ENCODE results near the gene MEN1.
A peak's percentile ranks its signal among the peaks of the same experiment; 100 is the strongest.
"Not testable (repeated sequence)": the region's sequence is repeated elsewhere in the genome, so short reads cannot be mapped to it uniquely, and the experiment has no call there.

Gene MEN1

GRCh38 chr11:64810271-64810890 is at the start of gene MEN1:
Gene MEN1 (minus strand): TSS chr11:64810551. CDS start chr11:64810109, 442 bp downstream.
- peak; percentile 95 to 99 (median 98) for DNase-seq

- no peak for DNase-seq
These were observed 49.4 kb upstream of the MEN1 start for GRCh38 chr11:64859542-64860414.

- no peak for DNase-seq
These were observed 48.3 kb upstream of the MEN1 start for GRCh38 chr11:64858467-64859263.

- DNase-seq, result no peak
These were observed 47.1 kb upstream of the MEN1 start for GRCh38 chr11:64857485-64857884.

- peak in 1 of 3 experiments; percentile 36 for DNase-seq
These were observed 46.3 kb upstream of the MEN1 start for GRCh38 chr11:64856382-64857227.

GRCh38 chr11:64855596-64856304 is 45.4 kb upstream of the MEN1 start:
- DNase-seq, result no peak

- DNase-seq, result no peak
These were observed 44.5 kb upstream of the MEN1 start for GRCh38 chr11:64854534-64855502.

- no peak for DNase-seq
These were observed 43.8 kb upstream of the MEN1 start for GRCh38 chr11:64854157-64854533.

GRCh38 chr11:64853709-64854108 is 43.4 kb upstream of the MEN1 start:
- no peak for DNase-seq

- no peak for DNase-seq
These were observed 42.6 kb upstream of the MEN1 start for GRCh38 chr11:64852804-64853509.

GRCh38 chr11:64851831-64852351 is 41.5 kb upstream of the MEN1 start:
- no peak for DNase-seq

GRCh38 chr11:64850979-64851567 is 40.7 kb upstream of the MEN1 start:
- DNase-seq, result peak in 1 of 3 experiments; percentile 12

- DNase-seq, result no peak
These were observed 39.4 kb upstream of the MEN1 start for GRCh38 chr11:64849598-64850356.

- DNase-seq, result peak; percentile 22 to 66 (median 57)
These were observed 38.7 kb upstream of the MEN1 start for GRCh38 chr11:64848826-64849597.

GRCh38 chr11:64848214-64848825 is 38.0 kb upstream of the MEN1 start:
- no peak for DNase-seq

GRCh38 chr11:64846998-64847666 is 36.8 kb upstream of the MEN1 start:
- peak; percentile 91 to 98 (median 93) for DNase-seq

- DNase-seq, result not testable (repeated sequence)
These were observed 35.4 kb upstream of the MEN1 start for GRCh38 chr11:64845776-64846129.
